ENCODE results near the gene HSBP1L1.

GRCh38 chr18:79983253-79983652 lies 18.8 kb downstream of the HSBP1L1 start:
- TF ChIP-seq, protein P1, sequence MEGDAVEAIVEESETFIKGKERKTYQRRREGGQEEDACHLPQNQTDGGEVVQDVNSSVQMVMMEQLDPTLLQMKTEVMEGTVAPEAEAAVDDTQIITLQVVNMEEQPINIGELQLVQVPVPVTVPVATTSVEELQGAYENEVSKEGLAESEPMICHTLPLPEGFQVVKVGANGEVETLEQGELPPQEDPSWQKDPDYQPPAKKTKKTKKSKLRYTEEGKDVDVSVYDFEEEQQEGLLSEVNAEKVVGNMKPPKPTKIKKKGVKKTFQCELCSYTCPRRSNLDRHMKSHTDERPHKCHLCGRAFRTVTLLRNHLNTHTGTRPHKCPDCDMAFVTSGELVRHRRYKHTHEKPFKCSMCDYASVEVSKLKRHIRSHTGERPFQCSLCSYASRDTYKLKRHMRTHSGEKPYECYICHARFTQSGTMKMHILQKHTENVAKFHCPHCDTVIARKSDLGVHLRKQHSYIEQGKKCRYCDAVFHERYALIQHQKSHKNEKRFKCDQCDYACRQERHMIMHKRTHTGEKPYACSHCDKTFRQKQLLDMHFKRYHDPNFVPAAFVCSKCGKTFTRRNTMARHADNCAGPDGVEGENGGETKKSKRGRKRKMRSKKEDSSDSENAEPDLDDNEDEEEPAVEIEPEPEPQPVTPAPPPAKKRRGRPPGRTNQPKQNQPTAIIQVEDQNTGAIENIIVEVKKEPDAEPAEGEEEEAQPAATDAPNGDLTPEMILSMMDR (IDR thresholded peaks at IDR 0.05): no peak
- TF ChIP-seq POLR2A (IDR thresholded peaks at IDR 0.05): no peak
